GM18502 (cell line): ENCODE data around the gene EHD1.
A peak's percentile ranks its signal among the peaks of the same experiment; 100 is the strongest.
"Not testable (repeated sequence)": the region's sequence is repeated elsewhere in the genome, so short reads cannot be mapped to it uniquely, and the experiment has no call there.

Experiments used
- ATAC-seq: cut with Tn5 transposase; IDR thresholded peaks from one replicate; pipeline ENCODE4 v1.9.1; 2021; ENCODE audit warnings: mild to moderate bottlenecking; ENCODE audit not compliant: unreplicated experiment, poor library complexity

EHD1 gene

DNA sequence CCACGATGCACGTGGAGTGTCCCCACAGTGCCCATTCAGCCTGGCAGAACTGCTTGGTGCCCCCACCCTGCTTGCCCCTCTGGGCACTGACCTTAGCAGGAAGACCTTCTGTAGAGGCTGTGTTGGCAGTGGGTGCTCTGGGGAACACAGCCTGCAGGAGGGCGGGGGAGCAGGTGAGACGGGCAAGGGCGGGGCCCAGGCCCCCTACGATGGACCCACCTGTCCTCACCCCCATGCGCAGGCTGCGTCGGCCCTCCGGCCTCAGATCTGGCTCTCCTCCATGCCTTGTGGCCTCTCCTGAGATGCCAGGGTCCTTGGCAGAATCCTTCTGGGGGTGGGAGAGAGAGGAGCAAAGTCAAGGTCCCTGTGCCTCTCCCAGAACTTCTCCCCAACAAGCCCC lies 44.9 kb downstream of the EHD1 start:
- ATAC-seq = no peak

DNA sequence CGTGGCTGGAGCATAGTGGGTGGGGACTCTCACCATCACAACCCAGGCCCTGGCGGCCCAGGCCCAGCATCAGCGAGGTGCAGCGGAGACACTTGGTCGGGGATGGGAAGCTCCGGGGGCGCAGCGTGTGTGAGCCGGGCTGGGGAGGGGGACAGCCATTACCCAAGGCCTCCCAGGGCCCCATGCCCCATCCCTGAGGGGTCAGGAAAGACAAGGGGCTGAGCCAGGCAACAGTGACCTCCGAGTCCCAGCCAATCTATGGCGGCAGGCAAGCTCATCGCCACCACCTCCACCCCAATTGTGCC lies 45.3 kb downstream of the EHD1 start:
- no peak for ATAC-seq

GRCh38 chr11:64832467-64833197 lies 45.8 kb downstream of the EHD1 start:
- ATAC-seq = no peak

DNA sequence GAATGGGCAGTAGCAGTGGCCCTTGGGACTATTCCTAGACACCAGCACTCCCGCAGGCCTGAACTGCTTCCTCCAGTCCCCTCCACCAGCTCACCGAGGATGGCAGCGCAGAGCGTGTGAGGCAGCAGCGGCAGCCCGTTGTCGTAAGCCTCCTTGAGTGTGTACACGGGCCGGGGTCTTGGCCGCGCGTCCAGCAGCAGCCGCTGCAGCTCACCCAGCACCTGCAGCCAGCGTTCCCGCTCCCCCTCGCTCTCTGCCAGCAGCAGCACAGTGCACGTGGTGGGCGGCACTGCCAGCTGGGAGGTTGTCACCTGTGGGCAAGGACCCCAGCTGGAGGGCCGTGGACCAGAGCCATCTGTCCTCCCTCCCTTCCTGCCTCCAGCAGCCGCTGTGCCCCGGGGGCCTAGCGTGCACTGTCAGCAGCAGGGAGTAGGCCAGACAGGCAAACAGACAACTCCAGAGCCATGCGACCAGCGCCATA lies 47.0 kb downstream of the EHD1 start:
- no peak for ATAC-seq

- no peak for ATAC-seq
These were observed 48.7 kb downstream of the EHD1 start for GRCh38 chr11:64829536-64830251.

GRCh38 chr11:64827451-64827839 lies 51.0 kb downstream of the EHD1 start:
- ATAC-seq = no peak

DNA sequence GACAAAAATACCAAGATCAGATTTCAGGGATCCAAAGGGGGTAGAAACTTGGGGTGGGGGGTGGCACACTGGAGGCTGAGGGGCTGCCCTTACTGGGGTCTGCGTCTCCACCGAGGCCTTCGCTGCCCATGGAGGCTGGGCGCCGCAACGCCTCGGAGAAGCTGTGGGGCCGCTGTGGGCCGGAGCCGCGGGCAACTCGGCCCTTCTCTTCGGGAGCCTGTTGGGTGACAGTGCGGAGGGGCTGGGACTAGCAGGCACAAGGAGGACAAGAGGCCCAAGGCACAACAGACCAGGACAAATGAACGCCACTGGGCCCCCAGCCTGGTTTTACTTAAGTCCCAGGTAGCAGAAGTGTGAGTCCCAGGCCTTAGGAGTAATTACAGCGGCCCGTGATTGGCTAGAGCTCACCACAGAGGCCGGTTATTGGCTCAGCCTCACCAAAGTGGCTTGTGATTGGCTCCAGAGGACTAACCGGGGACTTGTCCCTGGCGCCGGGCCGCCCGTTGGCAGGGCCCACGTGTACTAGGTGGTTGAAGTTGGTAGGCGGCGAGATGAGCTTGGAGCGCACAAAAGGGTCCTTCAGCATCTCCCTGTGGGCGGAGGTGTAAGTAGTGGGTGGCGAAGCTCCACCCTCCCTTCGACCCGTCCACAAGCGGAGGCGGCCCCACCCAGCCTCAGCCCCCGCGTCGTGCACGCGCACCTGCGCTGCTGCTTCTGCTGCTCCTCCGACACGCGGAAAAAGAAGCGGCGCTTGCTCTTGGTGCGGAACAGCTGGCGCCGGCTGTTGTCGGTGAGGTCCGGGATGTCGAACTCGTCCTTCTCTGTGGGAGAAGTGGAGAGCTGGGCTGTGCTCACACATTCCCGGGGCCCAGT lies 51.6 kb downstream of the EHD1 start:
- ATAC-seq = no peak

GRCh38 chr11:64826062-64826461 lies 52.4 kb downstream of the EHD1 start:
- no peak for ATAC-seq

DNA sequence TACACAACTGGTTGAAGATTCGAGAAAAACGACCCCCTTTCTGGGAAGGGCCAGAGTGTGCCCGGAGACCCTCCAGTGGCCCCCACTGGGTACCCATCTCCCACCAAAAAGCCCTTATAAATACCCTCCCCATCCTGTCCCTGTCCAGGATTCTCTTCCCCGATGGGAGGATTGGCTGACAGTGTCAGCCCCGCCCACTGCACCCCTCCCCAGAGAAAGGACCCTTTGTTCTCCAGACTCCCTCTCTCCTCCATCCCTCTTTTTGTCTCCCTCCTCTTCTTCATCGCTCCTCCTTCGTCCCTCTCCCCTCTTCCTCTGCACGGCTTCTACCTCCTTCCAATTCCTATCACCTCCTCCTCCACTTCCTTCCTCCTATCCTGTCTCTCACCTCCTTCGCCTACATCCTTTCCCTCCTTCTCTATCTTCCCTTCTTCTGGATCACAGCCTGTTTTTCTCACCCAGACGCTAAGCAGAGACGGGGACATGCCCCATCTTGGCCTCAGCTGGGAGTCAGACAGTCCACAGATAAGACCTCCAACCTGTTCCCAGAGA lies 54.8 kb downstream of the EHD1 start:
- no peak for ATAC-seq

- no peak for ATAC-seq
These were observed 60.9 kb downstream of the EHD1 start for GRCh38 chr11:64817476-64817875.

GRCh38 chr11:64815433-64815832 lies 63.0 kb downstream of the EHD1 start:
- ATAC-seq = not testable (repeated sequence)

- ATAC-seq = peak; percentile 58
These were observed 63.7 kb downstream of the EHD1 start for GRCh38 chr11:64814712-64815187.

GRCh38 chr11:64813826-64814225 lies 64.6 kb downstream of the EHD1 start:
- no peak for ATAC-seq

GRCh38 chr11:64810891-64811272 lies 67.5 kb downstream of the EHD1 start:
- ATAC-seq = peak; percentile 3

- peak; percentile 64 for ATAC-seq
These were observed 68.0 kb downstream of the EHD1 start, which contains the start of gene MEN1 for GRCh38 chr11:64810271-64810890. MEN1 (minus strand) TSS chr11:64810551; CDS start chr11:64810109, 442 bp downstream.

DNA sequence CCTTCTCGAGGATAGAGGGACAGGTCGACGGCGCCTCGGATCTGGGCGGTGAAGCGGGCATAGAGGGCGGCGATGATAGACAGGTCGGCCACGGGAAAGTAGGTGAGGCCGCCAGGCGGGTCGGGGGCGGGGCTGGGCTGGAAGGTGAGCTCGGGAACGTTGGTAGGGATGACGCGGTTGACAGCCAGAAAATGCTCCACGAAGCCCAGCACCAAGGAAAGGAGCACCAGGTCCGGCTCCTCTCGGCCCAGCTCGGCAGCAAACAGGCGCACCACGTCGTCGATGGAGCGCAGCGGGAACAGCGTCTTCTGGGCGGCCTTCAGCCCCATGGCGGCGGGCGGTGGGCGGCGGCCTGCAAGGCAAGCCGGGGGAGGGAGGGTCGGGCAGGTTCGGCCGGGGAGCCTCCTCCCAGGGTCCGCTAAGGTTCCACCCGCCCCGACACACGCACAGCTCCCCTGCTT lies 68.6 kb downstream of the EHD1 start:
- peak; percentile 9 for ATAC-seq

DNA sequence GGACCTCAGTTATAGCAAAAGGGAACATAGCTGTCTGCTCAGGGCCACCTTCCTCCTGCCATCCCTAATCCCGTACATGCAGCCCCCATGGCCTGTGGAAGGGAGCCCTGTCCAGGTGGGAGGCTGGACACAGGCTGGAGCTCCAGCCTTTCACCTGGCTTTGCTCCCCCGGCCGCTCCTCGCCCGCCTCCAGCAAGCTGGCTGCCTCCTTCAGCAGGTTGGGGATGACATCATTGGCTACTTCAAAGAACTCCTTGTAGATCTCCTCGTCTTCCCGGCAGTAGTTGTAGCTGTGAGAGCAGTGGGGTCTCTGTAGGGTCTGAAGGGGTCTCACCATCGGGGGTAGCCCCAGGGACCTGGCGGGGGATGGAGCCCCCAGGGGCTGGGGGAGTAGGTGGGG lies 72.9 kb downstream of the EHD1 start:
- ATAC-seq = no peak

- ATAC-seq = no peak
These were observed 73.8 kb downstream of the EHD1 start for GRCh38 chr11:64804346-64805210.

DNA sequence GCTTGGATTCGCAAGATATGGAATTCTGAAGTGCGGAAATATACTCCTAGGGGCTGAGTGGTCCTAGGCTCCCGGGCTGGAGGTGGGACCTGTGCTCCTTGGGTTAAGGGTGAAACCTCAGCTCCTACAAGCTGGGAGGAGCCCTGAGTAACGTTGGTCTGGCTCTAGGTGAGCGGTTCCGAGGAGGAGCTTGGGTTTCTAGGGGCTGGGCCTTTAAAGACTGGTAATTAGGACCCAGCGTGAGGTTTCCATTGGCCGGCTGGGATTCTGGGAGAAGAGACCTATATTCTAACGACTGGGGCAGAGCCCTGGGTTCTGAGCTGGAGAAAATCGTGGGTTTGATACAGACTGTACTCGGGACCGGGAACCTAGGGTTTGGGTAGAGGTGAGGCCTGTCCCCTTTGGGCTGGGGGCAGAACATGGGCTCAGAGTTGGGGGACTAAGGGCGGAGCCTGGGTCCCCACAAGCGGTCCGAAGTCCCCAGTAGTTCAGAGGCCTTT lies 74.5 kb downstream of the EHD1 start:
- ATAC-seq = no peak
